Hepatocyte (in vitro differentiated cells): ENCODE measurements around the gene FOXD4L6.
"Not testable (repeated sequence)": the region's sequence is repeated elsewhere in the genome, so short reads cannot be mapped to it uniquely, and the experiment has no call there.

ENCODE experiments used
- EZH2 ChIP-seq: fragments of 200-600 bp; sonication (generic); IDR thresholded peaks from 2 replicates; pipeline ENCODE4 v1.6.1; 2016; ENCODE audit warnings: antibody characterized with exemption, mild to moderate bottlenecking, borderline replicate concordance
- EZH2phosphoT487 ChIP-seq: fragments of 200-600 bp; sonication (generic); IDR thresholded peaks from one replicate; pipeline ENCODE4 v1.6.1; 2018; ENCODE audit warnings: antibody characterized with exemption, mild to moderate bottlenecking, low read depth, moderate library complexity; ENCODE audit not compliant: unreplicated experiment, severe bottlenecking
- TF ChIP-seq, protein P1 (sequence below): fragments of 200-600 bp; sonication (generic); IDR thresholded peaks from 2 replicates; pipeline ENCODE4 v1.5.1; 2016; ENCODE audit warnings: antibody characterized with exemption, mild to moderate bottlenecking; ENCODE audit not compliant: poor library complexity

DNA sequence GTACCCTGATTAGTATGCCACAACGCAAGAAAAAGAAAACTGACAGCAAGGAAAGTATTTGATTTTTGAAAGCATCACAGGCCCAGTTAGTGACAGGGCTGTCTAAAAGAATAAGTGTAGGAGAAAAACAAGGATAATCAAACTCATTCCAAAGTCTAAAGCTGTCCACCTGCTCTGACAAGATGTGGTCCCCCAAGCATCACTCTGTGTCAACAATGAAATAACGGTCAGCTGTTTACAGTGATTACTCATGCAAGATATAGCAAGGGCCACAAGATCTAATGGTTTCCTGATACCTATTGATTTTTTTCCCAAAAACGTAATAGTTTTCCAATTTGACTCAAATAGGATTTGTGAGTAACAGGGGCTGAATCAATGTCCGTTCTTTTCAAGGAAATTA lies 46.5 kb upstream of the FOXD4L6 start:
- TF ChIP-seq, protein P1, sequence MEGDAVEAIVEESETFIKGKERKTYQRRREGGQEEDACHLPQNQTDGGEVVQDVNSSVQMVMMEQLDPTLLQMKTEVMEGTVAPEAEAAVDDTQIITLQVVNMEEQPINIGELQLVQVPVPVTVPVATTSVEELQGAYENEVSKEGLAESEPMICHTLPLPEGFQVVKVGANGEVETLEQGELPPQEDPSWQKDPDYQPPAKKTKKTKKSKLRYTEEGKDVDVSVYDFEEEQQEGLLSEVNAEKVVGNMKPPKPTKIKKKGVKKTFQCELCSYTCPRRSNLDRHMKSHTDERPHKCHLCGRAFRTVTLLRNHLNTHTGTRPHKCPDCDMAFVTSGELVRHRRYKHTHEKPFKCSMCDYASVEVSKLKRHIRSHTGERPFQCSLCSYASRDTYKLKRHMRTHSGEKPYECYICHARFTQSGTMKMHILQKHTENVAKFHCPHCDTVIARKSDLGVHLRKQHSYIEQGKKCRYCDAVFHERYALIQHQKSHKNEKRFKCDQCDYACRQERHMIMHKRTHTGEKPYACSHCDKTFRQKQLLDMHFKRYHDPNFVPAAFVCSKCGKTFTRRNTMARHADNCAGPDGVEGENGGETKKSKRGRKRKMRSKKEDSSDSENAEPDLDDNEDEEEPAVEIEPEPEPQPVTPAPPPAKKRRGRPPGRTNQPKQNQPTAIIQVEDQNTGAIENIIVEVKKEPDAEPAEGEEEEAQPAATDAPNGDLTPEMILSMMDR, result not testable (repeated sequence)
- not testable (repeated sequence) for TF ChIP-seq EZH2, EZH2phosphoT487
